PFSK-1 (cell line): ENCODE results near the gene ACADS.

ENCODE experiments used
- POLR2AphosphoS5 ChIP-seq: IDR thresholded peaks from 2 replicates; pipeline ENCODE4 v1.6.1; 2012; ENCODE audit warnings: low read depth, mild to moderate bottlenecking, control low read depth, low read length, moderate library complexity
- TF ChIP-seq, protein P1 (sequence below), 2 experiments: IDR thresholded peaks; 2 replicates each; pipeline versions ENCODE4 v1.6.1 to v1.8.0; 2011 to 2012; ENCODE audit warnings: low read depth in 2 of 2, low read length in 2 of 2, control low read depth in 1 of 2, inconsistent platforms in 1 of 2, mild to moderate bottlenecking in 1 of 2, moderate library complexity in 1 of 2; ENCODE audit not compliant: insufficient read depth in 1 of 2

DNA sequence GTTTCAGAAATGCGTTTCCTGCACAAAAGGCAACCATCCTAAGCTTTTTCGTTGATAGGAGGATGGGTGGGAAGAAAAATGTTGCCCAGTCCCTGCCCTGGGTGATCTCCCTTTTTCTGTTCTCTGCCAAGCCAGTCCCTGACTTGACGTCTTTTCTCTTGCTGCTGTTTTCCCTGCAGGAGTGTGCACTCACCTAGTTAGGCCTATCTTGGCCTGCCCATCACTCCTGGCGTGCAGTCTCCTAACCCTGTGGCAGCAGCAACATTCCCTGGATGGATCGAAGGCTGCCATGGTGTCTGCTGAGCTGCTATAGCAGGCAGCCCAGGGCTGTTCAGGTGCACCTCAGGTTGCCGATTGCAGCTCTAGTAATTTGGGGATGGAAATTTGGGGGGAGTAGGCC lies 14.2 kb upstream of the ACADS start:
- no peak for TF ChIP-seq POLR2AphosphoS5
- TF ChIP-seq, protein P1, sequence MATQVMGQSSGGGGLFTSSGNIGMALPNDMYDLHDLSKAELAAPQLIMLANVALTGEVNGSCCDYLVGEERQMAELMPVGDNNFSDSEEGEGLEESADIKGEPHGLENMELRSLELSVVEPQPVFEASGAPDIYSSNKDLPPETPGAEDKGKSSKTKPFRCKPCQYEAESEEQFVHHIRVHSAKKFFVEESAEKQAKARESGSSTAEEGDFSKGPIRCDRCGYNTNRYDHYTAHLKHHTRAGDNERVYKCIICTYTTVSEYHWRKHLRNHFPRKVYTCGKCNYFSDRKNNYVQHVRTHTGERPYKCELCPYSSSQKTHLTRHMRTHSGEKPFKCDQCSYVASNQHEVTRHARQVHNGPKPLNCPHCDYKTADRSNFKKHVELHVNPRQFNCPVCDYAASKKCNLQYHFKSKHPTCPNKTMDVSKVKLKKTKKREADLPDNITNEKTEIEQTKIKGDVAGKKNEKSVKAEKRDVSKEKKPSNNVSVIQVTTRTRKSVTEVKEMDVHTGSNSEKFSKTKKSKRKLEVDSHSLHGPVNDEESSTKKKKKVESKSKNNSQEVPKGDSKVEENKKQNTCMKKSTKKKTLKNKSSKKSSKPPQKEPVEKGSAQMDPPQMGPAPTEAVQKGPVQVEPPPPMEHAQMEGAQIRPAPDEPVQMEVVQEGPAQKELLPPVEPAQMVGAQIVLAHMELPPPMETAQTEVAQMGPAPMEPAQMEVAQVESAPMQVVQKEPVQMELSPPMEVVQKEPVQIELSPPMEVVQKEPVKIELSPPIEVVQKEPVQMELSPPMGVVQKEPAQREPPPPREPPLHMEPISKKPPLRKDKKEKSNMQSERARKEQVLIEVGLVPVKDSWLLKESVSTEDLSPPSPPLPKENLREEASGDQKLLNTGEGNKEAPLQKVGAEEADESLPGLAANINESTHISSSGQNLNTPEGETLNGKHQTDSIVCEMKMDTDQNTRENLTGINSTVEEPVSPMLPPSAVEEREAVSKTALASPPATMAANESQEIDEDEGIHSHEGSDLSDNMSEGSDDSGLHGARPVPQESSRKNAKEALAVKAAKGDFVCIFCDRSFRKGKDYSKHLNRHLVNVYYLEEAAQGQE (IDR thresholded peaks at IDR 0.05; ENCODE audit: insufficient read depth in 1 of 2, low read depth in 2 of 2, low read length in 2 of 2), result no peak
